Measurements from ENCODE around the gene EIF4E2.
"Not testable (repeated sequence)": the region's sequence is repeated elsewhere in the genome, so short reads cannot be mapped to it uniquely, and the experiment has no call there.

The EIF4E2 gene

GRCh38 chr2:232570481-232570880, 20.0 kb downstream of the EIF4E2 start:
- DNase-seq, result not testable (repeated sequence)

- no peak for DNase-seq
These were observed 20.6 kb downstream of the EIF4E2 start for GRCh38 chr2:232571026-232571474.

- DNase-seq, result no peak
These were observed 22.6 kb downstream of the EIF4E2 start for GRCh38 chr2:232573042-232573441.

- no peak for DNase-seq
These were observed 23.4 kb downstream of the EIF4E2 start for GRCh38 chr2:232573771-232574435.

- DNase-seq, result no peak
These were observed 24.4 kb downstream of the EIF4E2 start for GRCh38 chr2:232574674-232575403.

GRCh38 chr2:232575404-232575746, 24.9 kb downstream of the EIF4E2 start:
- DNase-seq, result no peak

- DNase-seq, result no peak
These were observed 26.5 kb downstream of the EIF4E2 start for GRCh38 chr2:232576995-232577394.

- DNase-seq, result no peak
These were observed 27.4 kb downstream of the EIF4E2 start for GRCh38 chr2:232577841-232578240.

- DNase-seq, result no peak
These were observed 28.1 kb downstream of the EIF4E2 start for GRCh38 chr2:232578626-232579025.

- DNase-seq, result no peak
These were observed 30.1 kb downstream of the EIF4E2 start for GRCh38 chr2:232580648-232580981.

GRCh38 chr2:232581725-232582124, 31.2 kb downstream of the EIF4E2 start:
- no peak for DNase-seq

GRCh38 chr2:232584238-232584637, 33.7 kb downstream of the EIF4E2 start:
- no peak for DNase-seq

- peak in 2 of 3 donors; percentile 26 to 34 for DNase-seq
These were observed 36.5 kb downstream of the EIF4E2 start for GRCh38 chr2:232586943-232587505.

GRCh38 chr2:232587512-232587911, 37.0 kb downstream of the EIF4E2 start:
- peak; percentile 74 to 80 (median 76) for DNase-seq

GRCh38 chr2:232588031-232588430, 37.5 kb downstream of the EIF4E2 start:
- no peak for DNase-seq

- DNase-seq, result no peak
These were observed 38.4 kb downstream of the EIF4E2 start for GRCh38 chr2:232588680-232589585.

- DNase-seq, result no peak
These were observed 42.4 kb downstream of the EIF4E2 start for GRCh38 chr2:232592772-232593395.

- no peak for DNase-seq
These were observed 43.5 kb downstream of the EIF4E2 start for GRCh38 chr2:232593982-232594381.

- DNase-seq, result no peak
These were observed 47.0 kb downstream of the EIF4E2 start for GRCh38 chr2:232597362-232598079.

GRCh38 chr2:232598293-232598692, 47.8 kb downstream of the EIF4E2 start:
- no peak for DNase-seq

GRCh38 chr2:232600053-232600773, 49.7 kb downstream of the EIF4E2 start:
- DNase-seq, result no peak

All from suppressor macrophage treated with lipopolysaccharide for 1 hour (primary cell).